ENCODE results near the gene INPP5F. TPM values are rescaled to one million over a fixed set of nuclear protein-coding genes. Genes with fewer than 3 reads are reported as not detected.

The INPP5F gene
- total and polyA plus RNA-seq, 11 donors = 3.0 to 9.9 (median 6.4) TPM

DNA sequence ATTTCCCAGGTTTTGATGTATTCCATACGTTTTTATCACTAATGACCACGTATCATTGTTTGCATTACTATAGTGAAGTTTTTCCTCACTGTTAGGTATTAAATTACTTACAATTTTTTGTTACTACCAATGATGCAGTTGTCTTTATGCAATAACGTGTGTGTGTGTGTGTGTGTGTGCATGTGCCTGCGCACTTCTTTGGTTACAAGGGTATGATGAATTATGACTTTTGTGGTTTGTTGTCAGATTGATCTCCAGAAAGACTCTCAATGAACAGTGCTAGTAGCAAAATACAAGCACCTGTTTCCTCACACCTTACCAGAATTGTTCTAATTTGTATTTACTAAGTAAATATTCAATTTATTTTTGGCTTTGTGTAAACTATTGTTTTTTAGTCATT is 95.3 kb downstream of the INPP5F start:
- ATAC-seq (no peak), DNase-seq (no peak)
- Histone ChIP-seq H3K36me3 (peaks cover 0 to 39% (median 22%) of the 10 kb centered on the region in 9 donors), H3K9me3 (no peaks in the 10 kb centered on the region), H3K27ac (no peak overlapping the region), H3K27me3 (no peaks in the 10 kb centered on the region), H3K4me1 (peaks cover 0 to 5% (median 0%) of the 10 kb centered on the region in 12 donors), H3K4me3 (no peak overlapping the region)
- intact Hi-C loops (cut with DNase I) = no loop called here
- 69 to 79% (median 75%) methylated on average over 4 of the region's 4 CpGs for WGBS, 4 donors
- TF ChIP-seq POLR2A (IDR thresholded peaks at IDR 0.05) = no peak
- TF ChIP-seq, protein P1, sequence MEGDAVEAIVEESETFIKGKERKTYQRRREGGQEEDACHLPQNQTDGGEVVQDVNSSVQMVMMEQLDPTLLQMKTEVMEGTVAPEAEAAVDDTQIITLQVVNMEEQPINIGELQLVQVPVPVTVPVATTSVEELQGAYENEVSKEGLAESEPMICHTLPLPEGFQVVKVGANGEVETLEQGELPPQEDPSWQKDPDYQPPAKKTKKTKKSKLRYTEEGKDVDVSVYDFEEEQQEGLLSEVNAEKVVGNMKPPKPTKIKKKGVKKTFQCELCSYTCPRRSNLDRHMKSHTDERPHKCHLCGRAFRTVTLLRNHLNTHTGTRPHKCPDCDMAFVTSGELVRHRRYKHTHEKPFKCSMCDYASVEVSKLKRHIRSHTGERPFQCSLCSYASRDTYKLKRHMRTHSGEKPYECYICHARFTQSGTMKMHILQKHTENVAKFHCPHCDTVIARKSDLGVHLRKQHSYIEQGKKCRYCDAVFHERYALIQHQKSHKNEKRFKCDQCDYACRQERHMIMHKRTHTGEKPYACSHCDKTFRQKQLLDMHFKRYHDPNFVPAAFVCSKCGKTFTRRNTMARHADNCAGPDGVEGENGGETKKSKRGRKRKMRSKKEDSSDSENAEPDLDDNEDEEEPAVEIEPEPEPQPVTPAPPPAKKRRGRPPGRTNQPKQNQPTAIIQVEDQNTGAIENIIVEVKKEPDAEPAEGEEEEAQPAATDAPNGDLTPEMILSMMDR (IDR thresholded peaks at IDR 0.05) = no peak

DNA sequence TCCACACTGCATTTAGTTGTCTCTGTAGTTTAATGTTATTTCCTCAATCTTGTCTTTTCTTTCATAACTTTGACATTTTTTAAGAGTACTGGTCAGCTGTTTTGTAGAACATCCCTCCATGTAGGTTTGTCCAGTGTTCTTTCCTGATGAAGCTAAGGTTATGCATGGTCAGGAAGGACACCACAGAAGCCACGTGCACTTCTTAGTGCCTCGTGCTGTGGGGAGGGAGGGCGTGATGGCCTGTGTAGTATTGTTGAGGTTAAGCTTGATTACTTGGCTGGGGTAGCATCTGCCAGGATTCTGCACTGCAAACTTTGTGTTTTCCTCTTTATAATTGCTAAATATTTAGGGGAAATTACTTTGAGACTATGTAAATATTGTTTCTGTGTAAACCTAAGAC is 98.4 kb downstream of the INPP5F start:
- H3K27ac ChIP-seq = no peak overlapping the region
- no peaks in the 10 kb centered on the region for H3K4me1 ChIP-seq
- TF ChIP-seq, protein P1 (IDR thresholded peaks at IDR 0.05) = no peak
- no peak for TF ChIP-seq POLR2A (IDR thresholded peaks at IDR 0.05)
- DNase-seq = no peak
- H3K27me3 ChIP-seq = no peaks in the 10 kb centered on the region
- no peak overlapping the region for H3K4me3 ChIP-seq
- peaks cover 0 to 69% (median 50%) of the 10 kb centered on the region in 9 donors for H3K36me3 ChIP-seq
- intact Hi-C loops (cut with DNase I) = no loop called here
- H3K9me3 ChIP-seq = no peaks in the 10 kb centered on the region
- no peak for ATAC-seq
- 83 to 95% (median 85%) methylated on average over 3 of the region's 3 CpGs for WGBS, 4 donors

DNA sequence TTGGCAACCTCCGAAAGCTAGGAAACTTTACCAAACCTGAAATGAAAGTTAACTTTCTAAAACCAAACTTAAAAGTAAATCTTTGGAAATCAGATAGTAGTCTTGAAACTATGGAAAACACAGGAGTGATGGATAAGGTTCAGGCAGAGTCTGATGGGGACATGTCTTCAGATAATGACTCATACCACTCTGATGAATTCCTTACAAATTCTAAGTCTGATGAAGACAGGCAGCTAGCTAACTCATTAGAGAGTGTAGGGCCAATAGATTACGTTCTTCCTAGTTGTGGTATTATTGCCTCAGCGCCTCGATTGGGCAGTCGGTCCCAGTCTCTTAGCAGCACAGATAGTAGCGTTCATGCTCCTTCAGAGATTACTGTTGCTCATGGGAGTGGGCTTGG is 100.9 kb downstream of the INPP5F start:
- Histone ChIP-seq H3K27me3 (no peaks in the 10 kb centered on the region), H3K4me1 (no peaks in the 10 kb centered on the region), H3K4me3 (no peak overlapping the region), H3K36me3 (peaks cover 0 to 94% (median 75%) of the 10 kb centered on the region in 9 donors), H3K9me3 (no peaks in the 10 kb centered on the region), H3K27ac (no peak overlapping the region)
- DNase-seq (no peak), ATAC-seq (no peak)
- 85 to 92% (median 89%) methylated on average over 6 of the region's 6 CpGs for WGBS, 4 donors
- intact Hi-C loops (cut with DNase I) = no loop called here
- TF ChIP-seq POLR2A (IDR thresholded peaks at IDR 0.05) = no peak
- TF ChIP-seq, protein P1 (IDR thresholded peaks at IDR 0.05) = no peak

DNA sequence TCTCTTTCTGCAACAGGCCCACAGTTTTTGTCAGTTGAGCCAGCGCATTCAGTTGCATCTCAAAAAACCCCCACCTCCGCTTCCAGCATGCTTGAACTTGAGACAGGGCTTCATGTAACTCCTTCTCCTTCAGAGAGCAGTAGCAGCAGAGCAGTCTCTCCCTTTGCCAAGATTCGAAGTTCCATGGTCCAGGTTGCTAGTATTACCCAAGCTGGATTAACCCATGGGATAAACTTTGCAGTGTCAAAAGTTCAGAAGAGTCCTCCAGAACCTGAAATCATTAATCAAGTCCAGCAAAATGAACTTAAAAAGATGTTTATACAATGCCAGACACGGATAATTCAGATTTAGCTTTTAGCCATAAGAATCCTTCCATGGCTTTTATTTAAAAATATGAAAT is 101.6 kb downstream of the INPP5F start:
- intact Hi-C loops (cut with DNase I) = no loop called here
- WGBS, 4 donors = 92 to 95% (median 94%) methylated on average over 4 of the region's 4 CpGs

More for the DNA sequence above, 101.6 kb downstream of the INPP5F start:
- ATAC-seq = no peak
- H3K27me3 ChIP-seq = no peaks in the 10 kb centered on the region
- DNase-seq = no peak
- no peaks in the 10 kb centered on the region for H3K4me1 ChIP-seq
- H3K9me3 ChIP-seq = no peaks in the 10 kb centered on the region
- no peak overlapping the region for H3K4me3 ChIP-seq
- TF ChIP-seq, protein P1 (IDR thresholded peaks at IDR 0.05) = no peak
- TF ChIP-seq POLR2A (IDR thresholded peaks at IDR 0.05) = no peak
- peaks cover 0 to 99% (median 80%) of the 10 kb centered on the region in 9 donors for H3K36me3 ChIP-seq
- no peak overlapping the region for H3K27ac ChIP-seq

Measured in heart left ventricle (tissue), 16 donors.